ENCODE measurements around the gene CIDEB. TPM values are rescaled to one million over a fixed set of nuclear protein-coding genes. Genes with fewer than 3 reads are reported as not detected.

Gene CIDEB
- total RNA-seq, 4 donors from 2014 or later, result 23.4 to 32.7 (median 31.7) TPM

DNA sequence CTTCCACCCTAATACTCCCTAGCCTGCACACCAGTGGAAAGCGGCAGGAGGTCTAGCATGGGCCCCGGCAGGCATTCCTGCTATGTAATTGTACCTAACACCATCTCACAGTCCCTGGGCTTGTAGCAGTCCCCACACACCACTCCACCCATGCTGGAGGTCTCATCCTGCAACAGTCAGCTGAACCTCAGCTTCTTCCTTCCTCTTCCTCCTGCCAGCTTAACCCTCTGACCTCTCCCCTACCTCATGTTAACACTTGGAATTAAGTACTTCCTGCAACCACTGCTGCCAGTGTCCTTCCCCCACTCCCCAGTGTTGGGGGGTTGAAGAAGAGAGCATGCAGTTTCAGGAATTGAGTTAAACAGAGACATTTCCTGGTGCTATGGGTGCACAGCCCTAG lies 19.5 kb upstream of the CIDEB start:
- no peak for DNase-seq (ENCODE audit: low spot score in 2 of 2)
- H3K27me3 ChIP-seq, result no peaks in the 10 kb centered on the region
- H3K4me3 ChIP-seq, result no peak overlapping the region
- no peak for TF ChIP-seq CTCF (IDR thresholded peaks at IDR 0.05)
- TF ChIP-seq POLR2AphosphoS5 (IDR thresholded peaks at IDR 0.05), result no peak
- TF ChIP-seq EP300 (IDR thresholded peaks at IDR 0.05), result no peak
- TF ChIP-seq POLR2A (IDR thresholded peaks at IDR 0.05), result no peak
- no peaks in the 10 kb centered on the region for H3K9me3 ChIP-seq
- H3K36me3 ChIP-seq, result no peaks in the 10 kb centered on the region
- H3K27ac ChIP-seq, result no peak overlapping the region
- 74% methylated on average over 2 of the region's 2 CpGs for WGBS
- H3K4me1 ChIP-seq, result peaks cover 19% of the 10 kb centered on the region

GRCh38 chr14:24325963-24326362 lies 18.2 kb upstream of the CIDEB start:
- Histone ChIP-seq H3K4me3 (no peak overlapping the region), H3K9me3 (no peaks in the 10 kb centered on the region), H3K36me3 (no peaks in the 10 kb centered on the region), H3K4me1 (peaks cover 11% of the 10 kb centered on the region), H3K27me3 (no peaks in the 10 kb centered on the region), H3K27ac (no peak overlapping the region)
- no peak for DNase-seq (ENCODE audit: low spot score in 2 of 2)
- WGBS, result 88% methylated on average over 8 of the region's 9 CpGs
- TF ChIP-seq EP300 (IDR thresholded peaks at IDR 0.05) (no peak), CTCF (IDR thresholded peaks at IDR 0.05) (no peak), POLR2AphosphoS5 (IDR thresholded peaks at IDR 0.05) (no peak)

DNA sequence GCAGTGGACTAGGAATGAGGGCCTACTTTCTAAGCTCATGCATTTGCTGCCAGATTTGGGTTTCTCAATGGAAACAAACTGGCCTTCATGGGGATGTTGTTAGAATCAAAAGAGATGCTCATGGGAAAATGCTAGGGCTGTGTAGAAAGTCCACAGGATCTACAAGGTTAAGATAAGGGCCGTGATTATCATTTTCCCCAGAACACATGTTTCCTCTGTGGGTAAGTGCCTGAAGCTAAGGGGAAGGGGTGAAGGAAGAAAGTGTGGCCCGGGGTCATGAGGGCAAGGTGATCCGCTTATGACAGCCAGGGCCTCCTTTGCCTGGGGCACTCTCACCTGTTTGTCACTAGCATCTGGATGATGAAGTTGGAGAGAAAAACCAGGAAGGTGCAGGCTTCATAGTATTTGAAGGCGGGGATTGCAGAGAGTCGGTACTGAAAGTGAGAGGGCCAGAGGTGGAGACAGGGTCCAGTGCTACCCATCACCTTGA lies 17.3 kb upstream of the CIDEB start:
- Histone ChIP-seq H3K27ac (no peak overlapping the region), H3K4me1 (peaks cover 11% of the 10 kb centered on the region), H3K4me3 (no peak overlapping the region), H3K27me3 (no peaks in the 10 kb centered on the region), H3K36me3 (no peaks in the 10 kb centered on the region), H3K9me3 (no peaks in the 10 kb centered on the region)
- 68% methylated on average over 5 of the region's 5 CpGs for WGBS
- no peak for DNase-seq (ENCODE audit: low spot score in 2 of 2)
- TF ChIP-seq EP300 (IDR thresholded peaks at IDR 0.05) (no peak), POLR2A (IDR thresholded peaks at IDR 0.05) (no peak), POLR2AphosphoS5 (IDR thresholded peaks at IDR 0.05) (no peak), CTCF (IDR thresholded peaks at IDR 0.05) (no peak)

- Histone ChIP-seq H3K27ac (no peak overlapping the region), H3K36me3 (no peaks in the 10 kb centered on the region), H3K27me3 (no peaks in the 10 kb centered on the region), H3K4me3 (no peak overlapping the region), H3K9me3 (no peaks in the 10 kb centered on the region), H3K4me1 (peaks cover 2% of the 10 kb centered on the region)
- TF ChIP-seq POLR2AphosphoS5 (IDR thresholded peaks at IDR 0.05), result no peak
- no peak for TF ChIP-seq POLR2A (IDR thresholded peaks at IDR 0.05)
- TF ChIP-seq CTCF (IDR thresholded peaks at IDR 0.05), result no peak
- TF ChIP-seq EP300 (IDR thresholded peaks at IDR 0.05), result no peak
- WGBS, result 76% methylated on average over 6 of the region's 6 CpGs
- DNase-seq (ENCODE audit: low spot score in 2 of 2), result no peak
Measured at GRCh38 chr14:24324024-24324423, 16.2 kb upstream of the CIDEB start.

DNA sequence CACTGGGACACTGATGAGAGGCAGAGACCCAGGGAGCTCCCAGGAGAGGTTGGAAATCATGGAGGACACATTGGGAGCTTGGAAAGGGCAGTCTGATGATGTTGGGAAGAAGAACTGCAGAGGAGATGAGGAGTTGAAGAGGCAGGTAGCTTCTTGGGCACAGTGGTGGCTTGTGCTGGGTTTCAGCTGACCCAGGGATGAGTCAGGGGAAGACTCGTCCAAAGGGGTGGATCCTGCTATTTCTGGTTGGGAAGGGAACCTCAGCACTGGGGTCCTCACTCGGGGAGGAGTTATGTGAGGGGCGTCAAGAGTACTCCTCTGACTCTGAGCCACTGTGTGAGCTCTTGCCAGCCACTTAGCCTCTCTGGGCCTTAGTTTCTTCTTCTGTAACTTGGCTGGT lies 15.6 kb upstream of the CIDEB start:
- 52% methylated on average over 3 of the region's 3 CpGs for WGBS
- TF ChIP-seq POLR2AphosphoS5 (IDR thresholded peaks at IDR 0.05), result no peak
- no peak for TF ChIP-seq CTCF (IDR thresholded peaks at IDR 0.05)
- no peak for TF ChIP-seq POLR2A (IDR thresholded peaks at IDR 0.05)
- TF ChIP-seq EP300 (IDR thresholded peaks at IDR 0.05), result no peak
- Histone ChIP-seq H3K4me3 (no peak overlapping the region), H3K27me3 (no peaks in the 10 kb centered on the region), H3K9me3 (no peaks in the 10 kb centered on the region), H3K4me1 (no peaks in the 10 kb centered on the region), H3K27ac (no peak overlapping the region), H3K36me3 (no peaks in the 10 kb centered on the region)
- DNase-seq (ENCODE audit: low spot score in 2 of 2), result no peak
